Measurements from ENCODE around the gene RBL1.
"Not testable (repeated sequence)": the region's sequence is repeated elsewhere in the genome, so short reads cannot be mapped to it uniquely, and the experiment has no call there.

RBL1 gene

DNA sequence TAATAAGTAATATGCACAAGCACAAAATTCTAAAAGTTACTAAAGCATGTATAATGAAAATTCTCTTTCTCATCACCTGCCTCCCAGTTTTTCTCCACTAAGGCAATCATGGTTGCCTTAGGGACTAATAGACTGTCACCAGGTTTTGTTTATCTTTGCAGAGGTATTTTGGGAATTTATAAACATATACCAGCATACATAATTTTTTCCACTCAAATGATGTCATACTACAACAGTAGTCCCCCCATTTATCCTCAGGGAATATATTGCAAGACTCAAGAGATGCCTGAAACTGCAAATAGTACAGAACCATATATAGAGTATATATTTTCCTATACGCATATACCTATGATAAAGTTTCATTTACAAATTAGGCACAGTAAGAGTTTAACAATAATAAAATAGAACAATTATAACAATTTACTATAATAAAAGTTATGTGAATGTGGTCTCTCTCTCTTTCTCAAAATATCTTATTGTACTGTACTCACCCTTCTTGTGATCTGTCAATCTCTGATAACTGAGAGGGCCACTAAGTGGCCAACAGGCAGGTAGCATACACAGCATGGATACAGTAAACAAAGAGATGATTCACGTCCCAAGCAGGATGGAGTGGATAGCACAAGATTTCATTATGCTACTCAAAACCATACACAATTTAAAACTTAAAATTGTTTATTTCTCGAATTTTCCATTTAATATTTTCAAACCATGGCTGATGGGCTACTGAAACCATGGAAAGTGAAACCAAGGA is 19.7 kb downstream of the RBL1 start:
- DNase-seq (ENCODE audit: low read depth): no peak

GRCh38 chr20:37072293-37073196 is 23.3 kb downstream of the RBL1 start:
- DNase-seq (ENCODE audit: low read depth): no peak

DNA sequence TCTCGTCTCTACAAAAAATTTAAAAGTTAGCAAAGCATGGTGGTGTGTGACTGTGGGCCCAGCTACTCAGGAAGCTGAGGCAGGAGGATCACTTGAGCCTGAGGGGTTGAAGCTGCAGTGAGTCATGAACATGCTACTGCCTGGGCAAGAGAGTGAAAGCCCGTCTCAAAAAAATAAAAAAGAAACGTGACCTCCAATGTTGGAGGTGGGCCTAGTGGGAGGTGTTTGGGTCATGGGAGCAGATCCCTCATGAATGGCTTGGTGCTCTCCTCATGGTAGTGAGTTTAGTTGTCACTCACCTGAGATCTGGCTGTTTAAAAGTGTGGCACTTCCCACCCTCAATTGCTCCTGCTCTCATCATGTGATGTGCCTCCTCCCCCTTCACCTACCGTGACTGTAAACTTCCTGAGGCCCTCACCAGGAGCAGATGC is 24.3 kb downstream of the RBL1 start:
- DNase-seq (ENCODE audit: low read depth): no peak

DNA sequence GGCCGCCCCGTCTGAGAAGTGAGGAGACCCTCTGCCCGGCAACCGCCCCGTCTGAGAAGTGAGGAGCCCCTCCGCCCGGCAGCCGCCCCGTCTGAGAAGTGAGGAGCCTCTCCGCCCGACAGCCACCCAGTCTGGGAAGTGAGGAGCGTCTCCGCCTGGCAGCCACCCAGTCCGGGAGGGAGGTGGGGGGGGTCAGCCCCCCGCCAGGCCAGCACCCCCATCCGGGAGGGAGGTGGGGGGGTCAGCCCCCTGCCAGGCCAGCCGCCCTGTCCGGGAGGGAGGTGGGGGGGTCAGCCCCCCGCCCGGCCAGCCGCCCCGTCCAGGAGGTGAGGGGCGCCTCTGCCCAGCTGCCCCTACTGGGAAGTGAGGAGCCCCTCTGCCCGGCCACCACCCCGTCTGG is 26.2 kb downstream of the RBL1 start:
- DNase-seq (ENCODE audit: low read depth): not testable (repeated sequence)

GRCh38 chr20:37066168-37066567 is 29.6 kb downstream of the RBL1 start:
- no peak for DNase-seq (ENCODE audit: low read depth)

DNA sequence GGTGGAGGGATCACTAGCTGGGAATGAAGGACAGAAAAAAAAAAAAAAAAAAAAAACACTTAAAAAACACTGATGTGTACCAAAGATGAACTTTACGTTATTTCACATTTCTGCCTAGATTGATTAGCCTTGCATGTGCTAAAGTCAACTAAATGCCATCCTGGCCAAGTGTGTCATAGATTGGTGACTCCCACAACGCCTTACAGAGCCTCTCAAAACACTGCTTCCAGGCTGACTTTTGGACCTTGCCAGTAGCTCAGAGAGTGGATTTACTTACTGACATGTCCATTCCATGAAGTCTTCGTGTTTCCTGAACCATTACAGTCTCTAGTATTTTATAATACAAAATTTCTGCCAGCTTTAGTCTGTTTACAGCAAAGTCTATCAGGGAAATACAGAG is 40.5 kb downstream of the RBL1 start:
- no peak for DNase-seq (ENCODE audit: low read depth)

GRCh38 chr20:37053230-37053950 is 42.4 kb downstream of the RBL1 start:
- DNase-seq (ENCODE audit: low read depth): no peak

DNA sequence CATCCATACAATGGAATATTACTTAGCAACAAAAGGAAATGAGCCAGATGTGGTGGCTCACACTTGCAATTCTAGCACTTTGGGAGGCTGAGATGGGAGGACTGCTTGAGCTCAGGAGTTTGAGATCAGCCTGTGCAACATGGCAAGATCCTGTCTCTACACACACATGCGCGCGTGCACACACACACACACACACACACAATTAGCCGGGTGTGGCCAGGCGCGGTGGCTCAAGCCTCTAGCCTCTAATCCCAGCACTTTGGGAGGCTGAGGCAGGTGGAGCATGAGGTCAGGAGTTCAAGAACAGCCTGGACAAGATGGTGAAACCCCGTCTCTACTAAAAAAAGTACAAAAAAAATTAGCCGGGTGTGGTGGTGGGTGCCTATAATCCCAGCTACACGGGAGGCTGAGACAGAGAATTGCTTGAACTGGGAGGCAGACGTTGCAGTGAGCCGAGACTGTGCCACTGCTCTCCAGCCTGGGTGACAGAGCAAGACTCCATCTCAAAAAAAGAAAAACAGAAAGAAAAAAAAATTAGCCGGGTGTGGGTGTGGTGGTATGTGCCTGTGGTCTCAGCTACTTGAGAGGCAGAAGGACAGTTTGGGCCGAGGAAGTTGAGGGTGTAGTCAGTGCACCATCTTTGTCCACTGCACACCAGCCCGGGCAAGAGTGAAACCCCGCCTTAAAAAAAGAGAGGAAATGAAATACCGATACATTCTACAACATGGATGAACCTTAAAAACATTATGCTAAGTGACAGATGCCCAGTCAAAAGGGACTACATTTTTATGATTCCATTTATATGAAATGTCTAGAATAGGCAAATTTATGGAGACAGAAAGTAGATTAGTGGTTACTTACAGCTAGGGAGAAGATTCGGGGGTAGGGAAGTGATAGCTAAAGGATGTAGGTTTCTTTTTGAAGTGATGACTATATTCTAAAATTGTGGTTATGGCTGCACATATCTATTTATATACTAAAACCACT is 52.5 kb downstream of the RBL1 start:
- no peak for DNase-seq (ENCODE audit: low read depth)

GRCh38 chr20:37039366-37039765 is 56.4 kb downstream of the RBL1 start:
- DNase-seq (ENCODE audit: low read depth): not testable (repeated sequence)

GRCh38 chr20:37032077-37032476 is 63.7 kb downstream of the RBL1 start:
- DNase-seq (ENCODE audit: low read depth): no peak

DNA sequence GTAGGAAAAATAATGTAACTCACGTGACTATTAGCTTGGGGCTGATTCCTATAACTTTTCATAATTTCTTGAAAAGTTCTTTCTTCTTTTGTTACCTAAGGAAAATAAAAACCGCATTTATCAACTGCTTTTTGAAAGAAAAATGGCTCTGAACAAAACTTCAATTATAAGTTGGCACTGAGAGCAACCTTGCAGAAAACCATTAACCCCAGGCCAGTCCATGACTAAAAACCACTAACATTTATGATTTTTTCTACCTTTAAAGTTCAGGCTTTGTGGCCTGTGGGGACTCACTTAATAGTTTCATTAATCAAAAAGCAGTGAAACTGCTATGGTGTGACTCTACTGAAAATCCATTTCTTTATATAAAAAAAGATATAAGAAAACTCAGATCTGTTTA is 75.2 kb downstream of the RBL1 start:
- DNase-seq (ENCODE audit: low read depth): no peak

DNA sequence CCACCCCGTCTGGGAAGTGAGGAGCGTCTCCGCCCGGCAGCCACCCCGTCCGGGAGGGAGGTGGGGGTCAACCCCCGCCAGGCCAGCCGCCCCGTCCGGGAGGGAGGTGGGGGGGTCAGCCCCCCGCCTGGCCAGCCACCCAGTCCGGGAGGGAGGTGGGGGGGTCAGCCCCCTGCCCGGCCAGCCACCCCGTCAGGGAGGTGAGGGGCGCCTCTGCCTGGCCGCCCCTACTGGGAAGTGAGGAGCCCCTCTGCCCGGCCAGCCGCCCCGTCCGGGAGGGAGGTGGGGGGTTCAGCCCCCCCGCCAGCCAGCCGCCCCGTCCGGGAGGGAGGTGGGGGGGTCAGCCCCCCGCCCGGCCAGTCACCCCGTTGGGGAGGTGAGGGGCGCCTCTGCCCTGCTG is 83.2 kb downstream of the RBL1 start:
- not testable (repeated sequence) for DNase-seq (ENCODE audit: low read depth)

DNA sequence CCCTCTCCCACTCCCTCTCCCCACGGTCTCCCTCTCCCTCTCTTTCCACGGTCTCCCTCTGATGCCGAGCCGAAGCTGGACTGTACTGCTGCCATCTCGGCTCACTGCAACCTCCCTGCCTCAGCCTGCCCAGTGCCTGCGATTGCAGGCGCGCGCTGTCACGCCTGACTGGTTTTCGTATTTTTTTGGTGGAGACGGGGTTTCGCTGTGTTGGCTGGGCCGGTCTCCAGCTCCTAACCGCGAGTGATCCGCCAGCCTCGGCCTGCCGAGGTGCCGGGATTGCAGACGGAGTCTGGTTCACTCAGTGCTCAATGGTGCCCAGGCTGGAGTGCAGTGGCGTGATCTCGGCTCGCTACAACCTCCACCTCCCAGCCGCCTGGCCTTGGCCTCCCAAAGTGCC is 83.9 kb downstream of the RBL1 start:
- not testable (repeated sequence) for DNase-seq (ENCODE audit: low read depth)

DNA sequence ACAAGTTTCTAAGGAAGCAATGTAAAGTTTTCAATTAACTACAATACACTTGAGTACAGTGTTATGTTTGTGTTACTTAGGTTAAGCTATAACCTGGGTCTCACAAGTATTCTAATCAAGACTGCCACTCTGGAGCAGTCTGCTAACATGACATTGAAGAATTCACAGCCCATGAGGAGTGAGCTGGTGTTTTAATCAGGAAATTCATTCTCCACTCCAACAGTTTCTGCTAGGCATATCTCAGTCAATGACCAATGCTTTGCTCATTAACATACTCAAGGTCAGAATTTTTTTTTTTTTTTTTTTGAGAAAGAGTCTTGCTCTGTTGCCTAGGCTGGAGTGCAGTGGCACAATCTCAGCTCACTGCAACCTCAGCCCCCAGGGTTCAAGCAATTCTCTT is 84.7 kb downstream of the RBL1 start:
- DNase-seq (ENCODE audit: low read depth): no peak

DNA sequence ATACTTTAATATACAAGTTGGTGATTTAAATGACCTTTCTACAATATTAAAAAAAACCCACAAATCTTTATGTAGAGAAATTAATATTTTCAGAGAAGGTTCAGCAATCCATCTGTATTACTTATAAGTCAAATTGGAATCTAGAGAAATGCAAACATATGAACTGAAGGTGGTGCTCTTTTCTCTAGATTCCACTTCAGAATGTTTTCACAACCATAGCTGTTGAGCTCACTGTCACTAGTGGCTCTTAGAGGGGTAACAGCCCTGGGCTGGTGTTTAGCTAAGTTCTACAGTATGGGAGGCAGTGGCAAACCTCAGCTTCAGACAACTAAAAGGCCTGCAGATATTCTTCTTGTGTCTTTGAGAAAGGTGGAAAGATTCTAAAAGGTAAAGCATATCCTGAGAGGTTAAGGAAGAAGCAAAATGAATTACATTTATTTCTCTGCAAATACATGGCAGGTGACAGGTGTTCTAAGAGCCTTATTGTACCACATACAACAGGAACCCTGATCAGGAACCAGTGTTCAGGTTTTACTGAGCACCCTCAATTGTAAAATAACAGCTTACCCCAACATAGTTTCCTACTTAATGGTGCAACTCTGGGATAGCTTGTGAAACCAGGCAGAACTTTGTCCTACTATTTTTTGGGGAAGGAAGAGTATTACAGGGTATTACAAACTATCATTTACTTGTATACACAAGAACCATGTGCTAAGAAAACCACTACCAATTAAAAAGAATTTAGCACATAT is 87.7 kb downstream of the RBL1 start:
- no peak for DNase-seq (ENCODE audit: low read depth)

- not testable (repeated sequence) for DNase-seq (ENCODE audit: low read depth)
These were observed 90.5 kb downstream of the RBL1 start for GRCh38 chr20:37005062-37005942.

DNA sequence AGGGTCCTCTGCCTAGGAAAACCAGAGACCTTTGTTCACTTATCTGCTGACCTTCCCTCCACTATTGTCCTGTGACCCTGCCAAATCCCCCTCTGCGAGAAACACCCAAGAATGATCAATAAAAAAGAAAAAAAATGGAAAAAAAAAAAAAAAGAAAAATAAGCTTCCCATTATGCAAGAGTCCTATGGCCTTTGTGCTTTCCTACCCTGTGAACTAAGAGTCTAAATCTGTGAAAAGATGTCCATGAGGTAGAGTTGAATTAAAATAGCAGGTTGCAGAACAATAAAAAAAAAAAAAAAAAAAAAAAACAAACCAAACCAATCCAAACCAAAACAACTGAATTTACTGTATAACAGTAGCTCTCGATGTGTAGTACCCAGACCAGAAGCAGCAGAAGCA is 94.2 kb downstream of the RBL1 start:
- DNase-seq (ENCODE audit: low read depth): not testable (repeated sequence)

- not testable (repeated sequence) for DNase-seq (ENCODE audit: low read depth)
These were observed 95.6 kb downstream of the RBL1 start for GRCh38 chr20:37000171-37000570.

DNA sequence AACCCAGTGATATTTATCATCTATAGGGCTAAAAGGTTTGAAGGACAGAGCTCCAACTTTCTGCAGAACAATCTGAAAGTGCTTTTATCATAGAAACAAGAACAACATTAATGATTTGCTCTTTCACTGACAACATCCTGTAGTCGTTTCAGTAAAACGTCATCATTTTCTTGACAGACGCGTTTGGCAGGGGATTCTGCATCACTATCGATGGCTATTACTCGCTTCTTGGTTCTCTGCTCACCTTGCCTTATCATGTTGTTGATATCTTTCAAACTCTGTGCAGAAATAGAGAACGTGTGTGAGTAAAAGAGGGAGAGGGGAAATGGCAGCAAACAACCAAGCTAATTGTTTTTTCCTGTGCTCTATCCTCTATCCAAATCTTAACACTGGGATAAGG is 97.1 kb downstream of the RBL1 start:
- no peak for DNase-seq (ENCODE audit: low read depth)

DNA sequence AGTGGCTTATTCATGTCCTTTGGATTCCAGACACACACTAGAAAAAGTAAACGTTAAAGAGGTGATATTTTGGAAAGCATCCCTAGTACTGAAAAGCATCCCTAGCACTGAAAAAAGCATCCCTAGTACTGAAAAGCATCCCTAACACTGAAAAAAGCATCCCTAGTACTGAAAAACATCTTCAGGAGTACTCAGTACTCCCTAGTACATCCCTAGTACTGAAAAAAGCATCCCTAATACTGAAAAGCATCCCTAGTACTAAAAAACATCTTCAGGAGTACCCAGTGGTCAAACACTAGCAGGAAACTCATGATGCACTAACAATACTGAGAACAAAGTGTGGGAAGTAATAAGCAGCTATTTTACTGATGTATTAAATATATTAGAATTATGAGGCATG is 98.7 kb downstream of the RBL1 start:
- no peak for DNase-seq (ENCODE audit: low read depth)

Data from CMK (cell line).